HG03342 (cell line): Measurements from ENCODE around the gene SVOPL.
"Not testable (repeated sequence)": the region's sequence is repeated elsewhere in the genome, so short reads cannot be mapped to it uniquely, and the experiment has no call there.

ENCODE experiments used
- ATAC-seq: cut with Tn5 transposase; IDR thresholded peaks from one replicate; pipeline ENCODE4 v1.9.1; 2021; ENCODE audit warnings: mild to moderate bottlenecking, moderate library complexity; ENCODE audit not compliant: unreplicated experiment

SVOPL gene

DNA sequence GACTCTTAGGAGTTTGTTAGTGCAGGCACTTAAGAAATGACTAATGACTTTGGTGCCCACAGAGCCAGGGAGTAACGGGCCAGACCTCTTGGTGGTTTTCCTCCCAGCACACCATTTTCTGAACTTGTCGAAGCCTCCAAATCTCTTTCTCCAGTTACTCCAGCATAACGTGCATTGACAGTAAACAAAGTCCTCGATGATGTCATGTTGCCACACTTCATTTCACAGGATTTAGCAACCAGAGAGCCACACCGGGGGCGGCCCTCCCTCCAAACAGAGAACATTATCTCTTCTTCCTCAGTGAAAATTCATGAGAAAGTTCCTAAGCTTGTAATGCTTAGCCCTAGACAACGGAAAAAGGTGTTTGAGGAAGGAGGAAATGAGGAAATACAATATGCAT is 4.0 kb upstream of the SVOPL start:
- ATAC-seq: no peak

- no peak for ATAC-seq
Observed at GRCh38 chr7:138701537-138701923, 368 bp upstream of the SVOPL start.

GRCh38 chr7:138699661-138700060 is 1.5 kb downstream of the SVOPL start:
- no peak for ATAC-seq

- no peak for ATAC-seq
Observed at GRCh38 chr7:138698281-138698680, 2.9 kb downstream of the SVOPL start.

GRCh38 chr7:138697535-138698182 is 3.5 kb downstream of the SVOPL start:
- no peak for ATAC-seq

DNA sequence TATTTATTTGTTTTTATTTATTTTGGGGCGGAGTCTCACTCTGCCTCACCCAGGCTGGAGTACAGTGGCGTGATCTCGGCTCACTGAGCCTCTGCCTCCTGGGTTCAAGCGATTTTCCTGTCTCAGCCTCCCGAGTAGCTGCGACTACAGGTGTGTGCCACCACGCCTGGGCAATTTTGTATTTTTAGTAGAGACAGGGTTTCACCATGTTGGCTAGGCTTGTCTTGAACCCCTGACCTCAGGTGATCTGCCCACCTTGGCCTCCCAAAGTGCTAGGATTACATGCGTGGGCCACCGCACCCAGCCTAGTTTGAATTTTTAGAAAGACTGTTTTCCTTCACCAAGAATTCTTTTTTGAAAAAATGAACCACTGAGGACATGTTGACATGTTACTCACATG is 5.4 kb downstream of the SVOPL start:
- ATAC-seq: not testable (repeated sequence)

GRCh38 chr7:138695106-138695505 is 6.1 kb downstream of the SVOPL start:
- no peak for ATAC-seq

DNA sequence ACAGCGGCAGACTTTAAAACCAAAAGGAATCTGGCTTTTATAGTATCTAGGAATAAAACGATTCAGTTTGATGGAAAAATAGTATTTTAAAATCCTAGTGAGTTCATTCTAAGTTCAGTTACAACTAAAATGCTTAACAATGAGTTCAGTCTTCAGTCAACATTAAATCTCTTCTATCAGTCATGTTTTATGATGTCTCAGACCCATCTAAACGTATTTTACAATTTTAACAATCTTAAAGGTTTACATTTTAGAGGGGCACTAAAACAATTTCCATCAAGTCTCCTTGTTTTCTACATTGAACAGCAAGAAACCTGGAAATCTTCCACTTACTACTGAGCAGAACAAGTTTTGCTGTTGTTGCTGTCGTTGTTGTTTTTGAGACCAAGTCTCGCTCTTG is 10.0 kb downstream of the SVOPL start:
- no peak for ATAC-seq

DNA sequence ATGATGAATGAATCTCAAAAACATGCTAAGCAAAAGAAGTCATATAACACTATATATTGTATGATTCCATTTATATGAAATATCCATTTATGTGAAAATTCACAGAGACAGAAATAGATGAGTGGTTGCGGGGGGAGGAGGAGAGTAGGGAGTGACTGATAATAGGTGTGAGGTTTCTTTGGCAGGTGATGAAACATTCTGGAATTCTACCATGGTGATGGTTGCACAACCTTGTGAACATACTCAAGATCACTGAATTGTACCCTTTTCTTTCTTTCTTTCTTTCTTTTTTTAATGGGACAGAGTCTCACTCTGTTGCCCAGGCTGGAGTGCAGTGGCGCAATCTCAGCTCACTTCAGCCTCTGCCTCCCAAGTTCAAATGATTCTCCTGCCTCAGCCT is 10.7 kb downstream of the SVOPL start:
- ATAC-seq: no peak

GRCh38 chr7:138688037-138688436 is 13.1 kb downstream of the SVOPL start:
- not testable (repeated sequence) for ATAC-seq

GRCh38 chr7:138684340-138684739 is 16.8 kb downstream of the SVOPL start:
- ATAC-seq: no peak

GRCh38 chr7:138679793-138680192 is 21.4 kb downstream of the SVOPL start:
- no peak for ATAC-seq

GRCh38 chr7:138670594-138670993 is 30.6 kb downstream of the SVOPL start:
- ATAC-seq: no peak

GRCh38 chr7:138669364-138669763 is 31.8 kb downstream of the SVOPL start:
- no peak for ATAC-seq

DNA sequence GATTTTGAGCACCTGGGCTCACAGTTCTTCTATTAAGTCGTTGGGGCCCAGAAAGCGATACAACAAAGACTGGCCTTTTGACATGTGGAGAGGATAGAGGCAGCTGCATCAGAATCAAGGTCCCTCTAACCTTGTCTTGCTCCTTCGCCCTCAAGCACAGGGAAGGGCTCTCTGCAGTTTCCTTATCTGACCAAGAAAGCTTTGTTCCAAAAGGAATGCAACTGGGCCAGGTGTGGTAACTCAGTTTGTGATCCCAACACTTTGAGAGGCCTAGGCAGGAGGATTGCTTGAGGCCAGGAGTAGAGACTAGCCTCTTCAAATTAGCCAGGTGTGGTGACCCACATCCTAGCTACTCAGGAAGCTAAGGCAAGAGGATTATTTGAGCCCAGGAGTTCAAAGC is 32.2 kb downstream of the SVOPL start:
- ATAC-seq: no peak

DNA sequence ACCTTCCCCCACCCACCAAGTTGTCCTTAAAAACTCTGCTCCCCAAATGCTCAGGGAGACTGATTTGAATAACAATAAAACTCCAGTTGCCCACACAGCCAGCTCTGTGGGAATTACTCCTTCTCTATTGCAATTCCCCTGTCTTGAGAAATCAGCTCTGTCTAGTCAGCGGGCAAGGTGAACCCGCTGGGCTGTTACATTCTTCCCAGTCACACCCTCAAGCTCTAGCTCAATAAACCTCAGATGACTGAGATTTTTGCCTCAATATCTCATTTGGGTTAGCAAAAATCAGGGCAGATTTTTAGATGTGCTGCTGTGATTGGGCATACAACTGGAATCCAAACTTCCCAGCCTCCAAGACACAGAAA is 32.9 kb downstream of the SVOPL start:
- ATAC-seq: no peak

GRCh38 chr7:138667535-138668228 is 33.5 kb downstream of the SVOPL start:
- ATAC-seq: no peak

DNA sequence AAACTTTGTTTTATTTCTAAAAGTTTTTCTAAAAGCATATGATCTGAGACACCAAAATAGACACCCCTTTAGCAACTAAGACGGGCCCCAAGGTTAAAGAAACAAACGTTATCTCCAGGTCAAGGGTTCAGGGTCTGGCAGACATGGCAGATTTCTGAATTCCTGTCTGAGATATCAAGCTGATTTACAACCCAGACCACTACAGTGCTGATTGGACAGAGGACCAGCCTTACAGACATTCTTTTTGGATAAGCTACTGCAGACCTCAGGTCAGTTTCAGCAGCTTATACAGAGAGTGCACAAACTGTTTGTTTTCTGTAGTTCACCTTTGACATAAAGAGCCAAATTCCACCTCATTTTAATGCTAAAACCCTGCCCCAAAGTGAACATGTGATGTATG is 34.8 kb downstream of the SVOPL start:
- no peak for ATAC-seq

GRCh38 chr7:138665669-138666140 is 35.5 kb downstream of the SVOPL start:
- ATAC-seq: no peak

- ATAC-seq: no peak
Observed at GRCh38 chr7:138665249-138665648, 35.9 kb downstream of the SVOPL start.

DNA sequence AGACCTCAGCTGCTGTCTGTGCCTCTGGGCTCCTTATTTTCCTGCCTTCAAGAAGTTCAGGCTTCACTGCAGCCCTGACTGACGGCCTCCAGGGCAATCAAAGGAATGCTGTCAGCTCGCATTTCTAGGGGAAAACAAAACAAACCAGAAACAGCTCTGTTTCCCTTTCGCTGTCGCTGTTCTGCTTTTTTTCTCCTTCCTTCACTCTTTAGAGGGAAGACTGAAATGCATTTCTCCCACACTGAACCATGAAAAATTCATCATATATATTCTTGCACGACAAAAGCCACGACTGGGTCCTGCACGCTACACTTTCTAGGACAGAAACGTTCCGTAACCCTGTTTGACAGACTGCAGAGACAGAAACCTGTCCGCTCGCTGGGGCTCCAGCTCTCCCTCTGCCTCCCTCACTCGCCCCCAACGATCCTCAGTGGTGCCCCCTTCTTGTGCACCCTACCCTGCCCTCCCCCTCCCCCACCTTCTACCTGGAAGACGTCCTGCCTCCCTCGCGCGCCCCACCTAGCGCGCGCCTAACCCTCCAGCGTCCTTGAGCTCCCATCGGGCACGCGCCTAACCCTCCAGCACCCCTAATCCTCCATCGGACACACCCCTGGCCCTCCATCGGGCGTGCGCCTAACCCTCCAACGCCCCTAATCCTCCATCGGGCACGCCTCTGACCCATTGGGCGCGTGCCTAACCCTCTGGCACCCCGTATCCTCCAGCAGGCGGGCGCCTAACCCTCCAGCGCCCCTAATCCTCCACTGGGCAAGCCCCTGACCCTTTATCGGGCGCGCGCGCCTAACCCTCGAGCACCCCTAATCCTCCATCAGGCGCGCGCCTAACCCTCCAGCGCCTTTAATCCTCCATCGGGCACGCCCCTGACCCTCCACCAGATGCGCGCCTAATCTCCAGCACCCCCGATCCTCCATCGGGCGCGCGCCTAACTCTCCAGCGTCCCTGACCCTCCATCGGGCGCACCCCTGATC is 37.1 kb downstream of the SVOPL start:
- ATAC-seq: no peak

GRCh38 chr7:138662991-138663320 is 38.2 kb downstream of the SVOPL start:
- ATAC-seq: no peak
